NB4 (cell line): ENCODE results near the gene NR5A1.

Source experiments
- MYC ChIP-seq: IDR thresholded peaks from 2 replicates; pipeline ENCODE4 v1.6.1; 2011; ENCODE audit warnings: low read depth, low read length
- POLR2A ChIP-seq: IDR thresholded peaks from 2 replicates; pipeline ENCODE4 v1.6.1; 2011; ENCODE audit warnings: mild to moderate bottlenecking; ENCODE audit not compliant: insufficient read length; ENCODE audit errors: extremely low read depth
- TF ChIP-seq, protein P1 (sequence below): IDR thresholded peaks from one replicate; pipeline ENCODE4 v1.5.1; 2012; ENCODE audit warnings: low read depth, low read length

DNA sequence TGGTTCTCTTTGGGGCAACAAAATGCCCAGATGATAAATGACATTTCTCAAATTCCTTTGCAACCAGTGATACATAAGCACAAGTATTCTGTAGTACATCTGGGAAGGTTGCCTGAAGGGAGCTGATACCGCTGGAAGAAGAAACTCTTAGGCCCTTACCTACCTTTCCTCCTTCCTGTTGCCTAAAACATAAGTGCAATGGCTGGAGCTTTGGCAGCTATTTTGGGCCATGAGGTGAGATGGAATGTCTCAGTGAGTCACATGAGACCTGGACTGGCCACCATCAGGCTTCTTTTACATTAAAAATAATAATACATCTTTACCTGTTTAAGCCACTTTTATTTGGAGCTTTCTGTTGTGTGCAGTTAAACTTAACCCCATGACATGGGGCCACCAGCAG, 68.1 kb downstream of the NR5A1 start:
- TF ChIP-seq POLR2A (no peak), MYC (no peak)
- TF ChIP-seq, protein P1, sequence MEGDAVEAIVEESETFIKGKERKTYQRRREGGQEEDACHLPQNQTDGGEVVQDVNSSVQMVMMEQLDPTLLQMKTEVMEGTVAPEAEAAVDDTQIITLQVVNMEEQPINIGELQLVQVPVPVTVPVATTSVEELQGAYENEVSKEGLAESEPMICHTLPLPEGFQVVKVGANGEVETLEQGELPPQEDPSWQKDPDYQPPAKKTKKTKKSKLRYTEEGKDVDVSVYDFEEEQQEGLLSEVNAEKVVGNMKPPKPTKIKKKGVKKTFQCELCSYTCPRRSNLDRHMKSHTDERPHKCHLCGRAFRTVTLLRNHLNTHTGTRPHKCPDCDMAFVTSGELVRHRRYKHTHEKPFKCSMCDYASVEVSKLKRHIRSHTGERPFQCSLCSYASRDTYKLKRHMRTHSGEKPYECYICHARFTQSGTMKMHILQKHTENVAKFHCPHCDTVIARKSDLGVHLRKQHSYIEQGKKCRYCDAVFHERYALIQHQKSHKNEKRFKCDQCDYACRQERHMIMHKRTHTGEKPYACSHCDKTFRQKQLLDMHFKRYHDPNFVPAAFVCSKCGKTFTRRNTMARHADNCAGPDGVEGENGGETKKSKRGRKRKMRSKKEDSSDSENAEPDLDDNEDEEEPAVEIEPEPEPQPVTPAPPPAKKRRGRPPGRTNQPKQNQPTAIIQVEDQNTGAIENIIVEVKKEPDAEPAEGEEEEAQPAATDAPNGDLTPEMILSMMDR: no peak
